Epidermal melanocyte (primary cell): ENCODE measurements around the gene CASP10.
"Not testable (repeated sequence)": the region's sequence is repeated elsewhere in the genome, so short reads cannot be mapped to it uniquely, and the experiment has no call there.

Source experiments
- DNase-seq: peaks from one replicate; pipeline ENCODE4 v3.0.0; 2011; ENCODE audit warnings: low spot score; ENCODE audit not compliant: insufficient read length

Gene CASP10

DNA sequence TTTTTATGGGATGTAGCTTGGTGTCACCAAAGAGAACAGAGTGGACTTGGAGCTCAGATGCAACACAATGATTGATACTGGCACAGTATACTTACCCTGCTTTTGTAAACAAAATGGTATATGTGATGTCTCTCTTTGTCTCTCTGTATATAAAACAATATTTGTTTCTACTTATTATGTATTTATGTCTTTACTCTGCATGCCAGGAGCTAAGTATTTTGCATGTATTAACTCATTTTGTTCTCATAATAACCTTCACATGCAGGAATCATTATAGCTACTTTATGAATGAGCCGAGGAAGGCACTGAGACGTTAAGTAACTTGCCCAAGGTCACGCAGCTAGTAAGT, 49.5 kb downstream of the CASP10 start:
- DNase-seq: no peak

GRCh38 chr2:201233192-201233811, 50.4 kb downstream of the CASP10 start:
- DNase-seq: no peak

- DNase-seq: no peak
Measured at GRCh38 chr2:201233812-201234662, 51.1 kb downstream of the CASP10 start.

DNA sequence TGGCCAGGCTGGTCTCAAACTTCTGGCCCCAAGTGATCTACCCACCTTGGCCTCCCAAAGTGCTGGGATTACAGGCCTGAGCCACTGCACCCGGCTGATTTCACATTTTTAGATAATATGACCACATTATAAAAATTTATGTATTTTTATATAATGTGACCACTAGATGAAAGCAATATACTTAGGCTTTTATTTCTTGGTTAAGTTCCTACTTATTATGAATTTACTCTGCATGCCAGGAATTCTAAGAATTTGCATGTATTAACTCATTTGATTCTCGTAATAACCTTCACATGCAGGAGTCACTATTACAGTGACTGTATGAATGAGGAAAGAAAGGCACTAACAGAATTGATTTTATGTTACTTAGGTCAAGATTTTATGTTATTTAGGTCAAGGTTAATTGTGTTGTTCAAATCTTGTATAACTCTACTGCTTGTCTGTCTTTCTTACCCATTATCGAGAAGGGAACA, 51.8 kb downstream of the CASP10 start:
- DNase-seq: no peak

- no peak for DNase-seq
Measured at GRCh38 chr2:201235860-201236811, 53.2 kb downstream of the CASP10 start.

DNA sequence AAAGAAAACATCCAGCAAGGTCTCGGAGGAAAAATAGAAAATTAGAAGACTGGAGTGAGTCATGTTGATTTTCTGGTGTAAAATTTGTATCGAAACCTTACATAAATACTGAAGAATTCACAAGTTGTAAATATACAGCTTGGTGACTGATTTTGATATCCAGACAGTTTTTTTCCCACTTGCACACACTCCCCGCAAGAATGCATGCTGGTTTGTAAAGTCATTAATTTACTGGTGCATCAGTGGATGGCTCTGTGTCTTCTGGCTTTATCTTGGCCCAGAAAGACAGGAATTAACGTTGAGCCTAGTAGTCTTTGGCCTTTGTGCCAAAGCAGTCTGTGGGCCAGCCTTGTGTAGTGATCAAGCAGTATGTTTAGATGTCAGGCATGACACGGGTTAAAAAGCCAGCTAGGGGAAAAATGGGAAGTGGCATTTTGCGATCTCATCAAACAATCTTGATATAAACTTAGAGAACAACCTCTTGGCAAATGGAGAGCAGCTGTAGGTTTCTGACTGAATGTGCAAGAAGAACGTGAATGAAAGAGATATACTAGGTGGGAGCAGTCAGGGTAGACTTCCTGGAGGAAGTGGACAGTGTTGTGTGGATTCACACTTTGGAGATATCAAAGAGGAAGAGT, 54.7 kb downstream of the CASP10 start:
- DNase-seq: no peak

- not testable (repeated sequence) for DNase-seq
Measured at GRCh38 chr2:201239167-201239935, 56.4 kb downstream of the CASP10 start.

GRCh38 chr2:201242571-201243277, 59.8 kb downstream of the CASP10 start:
- DNase-seq: no peak

- no peak for DNase-seq
Measured at GRCh38 chr2:201244829-201245228, 61.9 kb downstream of the CASP10 start.

DNA sequence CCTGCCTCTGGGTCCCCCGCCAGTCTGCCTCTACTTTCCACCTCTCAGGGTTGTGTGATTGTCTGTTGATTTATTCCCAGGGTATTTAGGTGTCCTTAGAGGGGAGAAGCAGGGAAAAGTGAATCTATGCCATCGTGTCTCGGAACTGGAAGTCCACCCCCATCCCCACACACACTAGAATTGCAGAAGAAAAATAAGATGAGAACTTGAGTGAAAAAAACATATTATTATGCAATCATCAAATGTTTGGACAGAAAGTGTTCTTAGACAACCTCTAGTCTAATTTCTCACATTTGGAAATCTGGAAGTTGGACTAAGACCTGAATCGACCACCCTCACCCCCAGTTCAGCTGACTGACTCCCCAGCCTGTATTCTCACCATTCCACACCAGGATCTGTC, 63.3 kb downstream of the CASP10 start:
- DNase-seq: no peak

DNA sequence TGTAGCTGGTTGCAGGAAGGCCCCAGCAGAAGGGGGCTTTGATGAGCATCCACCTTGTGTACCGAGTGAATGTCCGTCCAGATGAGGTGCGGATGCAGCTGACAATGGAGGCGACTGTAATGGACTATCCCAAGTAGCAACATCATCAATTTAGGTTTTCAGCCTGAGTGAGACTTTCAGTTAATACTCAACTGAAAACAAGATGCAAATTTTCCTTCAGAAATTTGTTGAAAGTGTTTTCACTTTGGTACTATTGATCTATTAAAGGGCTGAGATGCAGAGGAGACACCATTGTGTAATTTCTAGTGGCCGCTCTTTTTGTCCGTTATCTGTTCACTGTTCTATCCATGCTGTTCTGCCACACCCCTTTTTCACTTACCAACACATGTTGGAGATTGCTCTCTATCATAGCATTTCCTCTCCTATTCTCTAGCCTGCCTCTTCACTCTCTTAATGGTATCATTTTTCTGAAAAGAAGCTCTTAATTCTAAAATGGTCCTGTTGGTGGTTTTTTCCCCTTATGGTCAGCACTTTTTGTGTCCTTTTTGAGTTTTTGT, 65.4 kb downstream of the CASP10 start:
- DNase-seq: no peak

- no peak for DNase-seq
Measured at GRCh38 chr2:201249889-201250288, 66.9 kb downstream of the CASP10 start.

- no peak for DNase-seq
Measured at GRCh38 chr2:201250741-201251140, 67.8 kb downstream of the CASP10 start.

DNA sequence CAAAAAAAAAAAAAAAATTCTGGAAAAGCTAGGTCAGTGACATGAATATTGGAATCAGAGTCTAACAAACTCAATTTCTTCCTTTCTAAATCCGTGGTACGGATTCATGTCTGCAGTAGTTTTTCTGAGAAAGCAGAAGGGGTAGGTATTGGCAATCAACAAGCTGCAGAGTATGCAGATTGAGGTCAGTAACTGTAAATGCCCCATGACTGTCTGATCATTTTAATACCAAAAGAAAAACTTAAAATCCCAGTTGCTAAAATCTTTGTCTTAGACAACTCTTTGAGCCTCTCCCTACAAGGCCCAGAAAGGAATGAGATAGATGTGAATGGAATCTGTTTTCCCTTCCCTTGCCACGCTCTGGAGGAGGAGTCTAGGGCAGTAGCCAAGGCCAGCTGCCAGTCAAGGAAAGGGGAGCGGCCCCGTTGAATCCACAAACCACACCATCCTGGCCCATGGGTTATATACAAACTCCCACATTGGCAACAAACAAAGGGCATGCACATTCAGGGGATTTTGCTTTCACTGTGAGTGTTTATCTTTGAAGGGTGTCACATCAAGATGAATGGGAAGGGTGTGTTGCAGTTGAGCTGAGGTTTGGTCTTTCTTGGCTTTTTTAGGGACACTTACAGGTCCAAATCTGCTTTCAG, 71.3 kb downstream of the CASP10 start:
- DNase-seq: no peak

DNA sequence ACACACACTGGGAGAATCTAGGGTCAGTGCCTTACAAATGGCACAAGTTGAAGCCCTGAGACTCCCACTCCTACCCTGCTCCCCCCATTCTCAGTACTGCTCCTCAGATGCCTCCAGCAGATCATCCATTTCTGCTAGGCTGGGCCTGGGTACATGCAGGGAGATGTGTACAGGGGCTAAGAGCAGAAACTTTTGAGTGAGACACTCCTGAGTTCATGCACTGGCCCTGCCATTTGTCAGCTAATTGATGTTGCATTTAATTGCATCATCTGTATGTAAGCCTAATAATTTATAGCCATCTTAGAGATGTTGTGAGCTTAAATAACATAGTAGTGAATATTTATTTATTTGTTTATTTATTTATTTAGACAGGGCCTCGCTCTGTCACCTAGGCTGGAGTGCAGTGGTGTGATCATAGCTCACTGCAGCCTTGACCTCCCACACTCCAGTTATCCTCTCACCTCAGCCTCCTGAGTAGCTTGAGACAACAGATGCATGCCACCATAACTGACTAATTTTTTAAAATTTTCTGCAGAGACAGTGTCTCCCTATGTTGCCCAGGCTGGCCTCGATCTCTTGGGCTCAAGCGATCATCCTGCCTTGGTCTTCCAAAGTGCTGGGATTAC, 72.6 kb downstream of the CASP10 start:
- no peak for DNase-seq

GRCh38 chr2:201256082-201256481, 73.1 kb downstream of the CASP10 start:
- no peak for DNase-seq

- no peak for DNase-seq
Measured at GRCh38 chr2:201257381-201257955, 74.5 kb downstream of the CASP10 start.

DNA sequence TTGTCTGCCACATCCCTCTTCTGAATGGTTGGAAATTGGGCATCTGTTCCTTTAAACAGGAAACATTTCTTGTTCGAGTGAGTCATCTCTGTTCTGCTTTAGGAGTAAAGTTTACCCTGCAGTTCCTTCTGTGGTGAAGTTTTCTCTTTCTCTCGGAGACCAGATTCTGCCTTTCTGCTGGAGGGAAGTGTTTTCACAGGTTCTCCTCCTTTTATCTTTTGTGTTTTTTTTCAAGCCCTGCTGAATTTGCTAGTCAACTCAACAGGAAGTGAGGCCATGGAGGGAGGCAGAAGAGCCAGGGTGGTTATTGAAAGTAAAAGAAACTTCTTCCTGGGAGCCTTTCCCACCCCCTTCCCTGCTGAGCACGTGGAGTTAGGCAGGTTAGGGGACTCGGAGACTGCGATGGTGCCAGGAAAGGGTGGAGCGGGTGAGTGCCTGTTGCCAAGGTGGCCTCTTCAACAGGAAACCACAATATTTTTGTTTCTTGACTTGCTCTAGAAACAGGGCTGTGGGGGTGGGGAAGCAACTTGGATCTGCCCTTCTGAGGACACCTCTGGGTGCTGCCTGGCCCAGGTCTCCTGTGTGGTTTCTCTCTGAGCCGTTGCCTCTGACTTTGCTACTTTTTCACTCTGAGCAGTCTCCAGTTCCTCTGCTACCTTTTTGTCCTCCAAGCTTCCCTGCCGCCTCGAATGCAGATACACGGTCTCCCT, 75.2 kb downstream of the CASP10 start:
- DNase-seq: peak; percentile 55
